PC-9 (cell line): ENCODE measurements around the gene RHEX.

Source experiments
- EZH2 ChIP-seq: fragments of 200-600 bp; sonication (generic); IDR thresholded peaks from 2 replicates; pipeline ENCODE4 v1.8.0; 2017; ENCODE audit warnings: antibody characterized with exemption, low read depth
- TF ChIP-seq, protein P1 (sequence below): fragments of 200-600 bp; sonication (generic); conservative IDR thresholded peaks from 2 replicates; pipeline ENCODE4 v1.6.1; 2017; ENCODE audit warnings: mixed run types, antibody characterized with exemption, mild to moderate bottlenecking, moderate library complexity

DNA sequence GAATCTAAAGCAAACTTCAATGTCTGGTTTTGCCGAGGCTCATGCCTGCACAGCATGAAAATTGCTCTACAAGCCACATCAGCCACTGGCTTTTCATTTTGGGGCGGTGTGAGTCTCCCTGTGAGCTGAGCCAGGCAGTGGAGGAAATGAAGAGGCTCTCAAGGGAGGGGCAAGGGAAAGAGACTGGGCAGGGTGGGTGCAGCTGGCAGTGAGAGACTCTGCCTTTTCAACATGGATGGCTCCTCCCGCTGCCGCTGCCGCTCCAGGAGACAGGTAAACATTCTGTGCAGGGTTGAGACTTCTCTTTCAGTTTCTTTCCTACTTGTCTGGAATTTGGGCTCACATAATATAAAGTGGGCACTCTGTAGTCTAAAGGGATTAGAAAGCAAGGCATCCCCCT lies 17.9 kb upstream of the RHEX start:
- TF ChIP-seq, protein P1, sequence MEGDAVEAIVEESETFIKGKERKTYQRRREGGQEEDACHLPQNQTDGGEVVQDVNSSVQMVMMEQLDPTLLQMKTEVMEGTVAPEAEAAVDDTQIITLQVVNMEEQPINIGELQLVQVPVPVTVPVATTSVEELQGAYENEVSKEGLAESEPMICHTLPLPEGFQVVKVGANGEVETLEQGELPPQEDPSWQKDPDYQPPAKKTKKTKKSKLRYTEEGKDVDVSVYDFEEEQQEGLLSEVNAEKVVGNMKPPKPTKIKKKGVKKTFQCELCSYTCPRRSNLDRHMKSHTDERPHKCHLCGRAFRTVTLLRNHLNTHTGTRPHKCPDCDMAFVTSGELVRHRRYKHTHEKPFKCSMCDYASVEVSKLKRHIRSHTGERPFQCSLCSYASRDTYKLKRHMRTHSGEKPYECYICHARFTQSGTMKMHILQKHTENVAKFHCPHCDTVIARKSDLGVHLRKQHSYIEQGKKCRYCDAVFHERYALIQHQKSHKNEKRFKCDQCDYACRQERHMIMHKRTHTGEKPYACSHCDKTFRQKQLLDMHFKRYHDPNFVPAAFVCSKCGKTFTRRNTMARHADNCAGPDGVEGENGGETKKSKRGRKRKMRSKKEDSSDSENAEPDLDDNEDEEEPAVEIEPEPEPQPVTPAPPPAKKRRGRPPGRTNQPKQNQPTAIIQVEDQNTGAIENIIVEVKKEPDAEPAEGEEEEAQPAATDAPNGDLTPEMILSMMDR: no peak
- no peak for TF ChIP-seq EZH2
